Esophagus muscularis mucosa (tissue), 4 donors: ENCODE results near the gene MKRN2OS. TPM values are rescaled to one million over a fixed set of nuclear protein-coding genes. Genes with fewer than 3 reads are reported as not detected.

Source experiments
- DNase-seq: peaks from one replicate; pipeline ENCODE4 v3.0.0-alpha.2; 2017; ENCODE audit errors: extremely low spot score
- H3K27ac ChIP-seq, 4 donors: fragments of 200-600 bp; sonication (generic); replicated peaks in 1 of 4; 1 replicate in 3 of 4; 2 replicates in 1 of 4; pipeline ENCODE4 v1.5.1; 2016 to 2019; ENCODE audit warnings: mild to moderate bottlenecking in 1 of 4
- H3K27me3 ChIP-seq, 4 donors: fragments of 200-600 bp; sonication (generic); one replicate each; pipeline versions ENCODE4 v1.5.1 to v1.6.0; 2016 to 2019
- H3K36me3 ChIP-seq, 4 donors: fragments of 200-600 bp; sonication (generic); one replicate each; pipeline ENCODE4 v1.5.1; 2016 to 2019
- H3K4me1 ChIP-seq, 4 donors: fragments of 200-600 bp; sonication (generic); one replicate each; pipeline ENCODE4 v1.5.1; 2016 to 2019
- H3K4me3 ChIP-seq, 4 donors: fragments of 200-600 bp; sonication (generic); 1 replicate in 2 of 4; 2 replicates in 2 of 4; pipeline ENCODE4 v1.5.1; 2016 to 2019; ENCODE audit warnings: mild to moderate bottlenecking in 4 of 4, moderate library complexity in 1 of 4
- H3K9me3 ChIP-seq, 4 donors: fragments of 200-600 bp; sonication (generic); 1 replicate in 3 of 4; 2 replicates in 1 of 4; pipeline ENCODE4 v1.5.1; 2016 to 2019
- EP300 ChIP-seq: sonication (generic); formaldehyde crosslinking; IDR thresholded peaks from one replicate; pipeline ENCODE4 v1.6.1; 2017; ENCODE audit warnings: antibody characterized with exemption
- POLR2A ChIP-seq: fragments of 450-650 bp; IDR thresholded peaks from one replicate; pipeline ENCODE4 v1.6.1; 2017; ENCODE audit warnings: antibody characterized with exemption, moderate library complexity, mild to moderate bottlenecking, low read depth
- POLR2AphosphoS5 ChIP-seq, 2 donors: sonication (generic); formaldehyde crosslinking; IDR thresholded peaks; one replicate each; pipeline ENCODE4 v1.6.1; 2017; ENCODE audit warnings: antibody characterized with exemption in 2 of 2
- WGBS: methylation state at CpG from one replicate; pipeline ENCODE4 v1.1.5; 2018; 5-methylcytosine and 5-hydroxymethylcytosine counted together
- intact Hi-C: fragments of 100-400 bp; cut with DNase I; formaldehyde crosslinking; loops from one replicate; pipeline ENCODE4 v1.15.1; 2023
- total RNA-seq, 4 donors: library from RNA; depleted of rRNA; stranded (reverse); fragments of >200 nt; gene quantifications; one replicate each; pipeline versions ENCODE4 v1.1.0 to v1.2.1, GENCODE V29; 2016
- TF ChIP-seq, protein P1 (sequence below), 3 experiments: fragments of 200-600 bp in 2 of 3; fragments of 450-650 bp in 1 of 3; sonication (generic) in 2 of 3; IDR thresholded peaks; one replicate each; pipeline ENCODE4 v1.5.1; 2017 to 2019; ENCODE audit warnings: antibody characterized with exemption in 3 of 3, mild to moderate bottlenecking in 2 of 3, moderate library complexity in 1 of 3

Gene MKRN2OS
- total RNA-seq, 4 donors from 2014 or later: not detected

- Histone ChIP-seq H3K4me3 (peak within 1 kb of the TSS; percentile 76 to 92 (median 89)), H3K27ac (peak within 1 kb of the TSS; percentile 93 to 98 (median 96)), H3K4me1 (peaks cover 47 to 60% (median 57%) of the 10 kb centered on the region in 4 donors), H3K36me3 (no peaks in the 10 kb centered on the region), H3K27me3 (peaks cover 0 to 30% (median 8%) of the 10 kb centered on the region in 4 donors), H3K9me3 (no peaks in the 10 kb centered on the region)
- peak; percentile 95 for DNase-seq
- TF ChIP-seq, protein P1, sequence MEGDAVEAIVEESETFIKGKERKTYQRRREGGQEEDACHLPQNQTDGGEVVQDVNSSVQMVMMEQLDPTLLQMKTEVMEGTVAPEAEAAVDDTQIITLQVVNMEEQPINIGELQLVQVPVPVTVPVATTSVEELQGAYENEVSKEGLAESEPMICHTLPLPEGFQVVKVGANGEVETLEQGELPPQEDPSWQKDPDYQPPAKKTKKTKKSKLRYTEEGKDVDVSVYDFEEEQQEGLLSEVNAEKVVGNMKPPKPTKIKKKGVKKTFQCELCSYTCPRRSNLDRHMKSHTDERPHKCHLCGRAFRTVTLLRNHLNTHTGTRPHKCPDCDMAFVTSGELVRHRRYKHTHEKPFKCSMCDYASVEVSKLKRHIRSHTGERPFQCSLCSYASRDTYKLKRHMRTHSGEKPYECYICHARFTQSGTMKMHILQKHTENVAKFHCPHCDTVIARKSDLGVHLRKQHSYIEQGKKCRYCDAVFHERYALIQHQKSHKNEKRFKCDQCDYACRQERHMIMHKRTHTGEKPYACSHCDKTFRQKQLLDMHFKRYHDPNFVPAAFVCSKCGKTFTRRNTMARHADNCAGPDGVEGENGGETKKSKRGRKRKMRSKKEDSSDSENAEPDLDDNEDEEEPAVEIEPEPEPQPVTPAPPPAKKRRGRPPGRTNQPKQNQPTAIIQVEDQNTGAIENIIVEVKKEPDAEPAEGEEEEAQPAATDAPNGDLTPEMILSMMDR (IDR thresholded peaks at IDR 0.05): peak in 1 of 3 experiments; percentile 23
- TF ChIP-seq EP300 (no peak), POLR2A (peak; percentile 95), POLR2AphosphoS5 (IDR thresholded peaks at IDR 0.05) (peak; percentile 96 to 99)
- under 1% methylated on average over 61 of the region's 77 CpGs for WGBS
- intact Hi-C loops: loop anchor here (1.0 to 10.0 kb wide), 4 partner anchors 72 to 422 kb away; partner anchors contain the start of gene TSEN2
Observed at GRCh38 chr3:12556690-12557472, 11.6 kb upstream of the MKRN2OS start, which contains the start of gene MKRN2. Gene MKRN2, plus strand, starts transcription at chr3:12557087. Its CDS starts 64 bp downstream, at chr3:12557151.

DNA sequence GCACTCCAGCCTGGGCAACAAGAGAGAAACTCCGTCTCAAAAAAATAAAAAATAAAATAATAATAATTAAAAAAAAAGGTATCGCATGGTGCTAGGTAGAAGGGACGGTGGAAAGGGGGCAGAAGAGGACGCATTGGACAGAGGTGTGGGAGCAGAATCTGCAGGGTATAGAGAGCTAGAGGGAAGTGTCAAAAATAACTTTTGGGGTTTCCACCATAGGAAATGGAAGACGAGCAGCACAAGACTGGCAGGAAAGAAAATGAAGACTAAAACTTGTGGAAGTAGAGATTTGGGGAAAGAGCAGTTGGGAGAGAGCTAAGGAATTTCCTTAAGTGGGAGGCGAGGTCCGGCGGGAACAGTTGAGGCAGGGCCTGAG lies 11.0 kb upstream of the MKRN2OS start:
- H3K9me3 ChIP-seq: no peaks in the 10 kb centered on the region
- DNase-seq: no peak
- peak overlapping the region; percentile 93 to 98 (median 96) for H3K27ac ChIP-seq
- intact Hi-C loops: loop anchor here (2.0 to 10.0 kb wide), 3 partner anchors 72 to 422 kb away; partner anchors contain the start of gene TSEN2
- H3K4me1 ChIP-seq: peaks cover 45 to 55% (median 53%) of the 10 kb centered on the region in 4 donors
- H3K4me3 ChIP-seq: peak overlapping the region; percentile 76 to 92 (median 89)
- peaks cover 0 to 35% (median 8%) of the 10 kb centered on the region in 4 donors for H3K27me3 ChIP-seq
- WGBS: under 1% methylated on average over 8 of the region's 8 CpGs
- TF ChIP-seq EP300: no peak
- no peaks in the 10 kb centered on the region for H3K36me3 ChIP-seq

- TF ChIP-seq POLR2A: no peak
- TF ChIP-seq, protein P1 (IDR thresholded peaks at IDR 0.05): no peak
- TF ChIP-seq EP300: no peak
- TF ChIP-seq POLR2AphosphoS5 (IDR thresholded peaks at IDR 0.05): no peak
- peaks cover 0 to 35% (median 8%) of the 10 kb centered on the region in 4 donors for H3K27me3 ChIP-seq
- 14% methylated on average over 26 of the region's 26 CpGs for WGBS
- no peak for DNase-seq
- H3K27ac ChIP-seq: no peak overlapping the region
- no peaks in the 10 kb centered on the region for H3K36me3 ChIP-seq
- no peaks in the 10 kb centered on the region for H3K9me3 ChIP-seq
- H3K4me3 ChIP-seq: peak overlapping the region; percentile 39 to 57 (median 42)
- intact Hi-C loops: loop anchor here (10.0 kb wide), 1 partner anchor 419 kb away; no protein-coding TSS in a partner anchor
- H3K4me1 ChIP-seq: peaks cover 23 to 32% (median 30%) of the 10 kb centered on the region in 4 donors
Observed at GRCh38 chr3:12553921-12554391, 8.7 kb upstream of the MKRN2OS start.

- Histone ChIP-seq H3K27me3 (peaks cover 0 to 35% (median 8%) of the 10 kb centered on the region in 4 donors), H3K9me3 (no peaks in the 10 kb centered on the region), H3K4me3 (no peak overlapping the region), H3K27ac (no peak overlapping the region), H3K36me3 (no peaks in the 10 kb centered on the region), H3K4me1 (peaks cover 6 to 9% (median 8%) of the 10 kb centered on the region in 4 donors)
- intact Hi-C loops: loop anchor here (10.0 kb wide), 1 partner anchor 415 kb away; no protein-coding TSS in a partner anchor
- 67% methylated on average over 7 of the region's 7 CpGs for WGBS
- TF ChIP-seq, protein P1 (IDR thresholded peaks at IDR 0.05): no peak
- no peak for TF ChIP-seq POLR2A
- TF ChIP-seq POLR2AphosphoS5 (IDR thresholded peaks at IDR 0.05): no peak
- no peak for TF ChIP-seq EP300
- no peak for DNase-seq
Observed at GRCh38 chr3:12549971-12550760, 4.9 kb upstream of the MKRN2OS start.
